H9 (cell line): ENCODE results near the gene LHFPL2. TPM values are rescaled to one million over a fixed set of nuclear protein-coding genes. Genes with fewer than 3 reads are reported as not detected.

Source experiments
- DNase-seq: peaks from one replicate; pipeline ENCODE4 v3.0.0-alpha.2; 2017
- H2AFZ ChIP-seq: one replicate; pipeline ENCODE4 v1.6.1; 2013; ENCODE audit warnings: mild to moderate bottlenecking, low read length, control low read depth, moderate library complexity
- H2AK5ac ChIP-seq: 2 replicates; pipeline ENCODE4 v1.6.1; 2013; ENCODE audit warnings: low read length, control low read depth, mixed read lengths; ENCODE audit not compliant: insufficient read length
- H2BK120ac ChIP-seq: one replicate; pipeline ENCODE4 v1.6.1; 2013; ENCODE audit warnings: low read depth, mild to moderate bottlenecking, low read length, control low read depth, inconsistent platforms; ENCODE audit not compliant: poor library complexity, severe bottlenecking
- H2BK12ac ChIP-seq: 2 replicates; pipeline ENCODE4 v1.6.1; 2013; ENCODE audit warnings: low read length, control low read depth, mixed read lengths, low read depth; ENCODE audit not compliant: insufficient read length
- H2BK15ac ChIP-seq: 2 replicates; pipeline ENCODE4 v1.6.1; 2013; ENCODE audit warnings: low read depth, low read length, control low read depth
- H2BK20ac ChIP-seq: one replicate; pipeline ENCODE4 v1.6.1; 2013; ENCODE audit warnings: low read depth, mild to moderate bottlenecking, low read length, control low read depth, inconsistent platforms; ENCODE audit not compliant: poor library complexity, severe bottlenecking
- H2BK5ac ChIP-seq: 2 replicates; pipeline ENCODE4 v1.6.1; 2013; ENCODE audit warnings: low read length, control low read depth, mixed read lengths; ENCODE audit not compliant: insufficient read length
- H3K14ac ChIP-seq: 2 replicates; pipeline ENCODE4 v1.6.1; 2013; ENCODE audit warnings: low read length, control low read depth; ENCODE audit not compliant: insufficient read depth
- H3K18ac ChIP-seq: 2 replicates; pipeline ENCODE4 v1.6.1; 2013; ENCODE audit warnings: low read depth, mild to moderate bottlenecking, mixed read lengths, low read length, control low read depth; ENCODE audit not compliant: insufficient read length
- H3K23ac ChIP-seq: 2 replicates; pipeline ENCODE4 v1.6.1; 2013; ENCODE audit warnings: low read length, control low read depth, mixed read lengths, low read depth; ENCODE audit not compliant: insufficient read length
- H3K23me2 ChIP-seq: 2 replicates; pipeline ENCODE4 v1.6.1; 2013; ENCODE audit warnings: low read depth, mild to moderate bottlenecking, mixed read lengths, low read length, control low read depth; ENCODE audit not compliant: insufficient read length, poor library complexity, severe bottlenecking
- H3K27ac ChIP-seq: 2 replicates; pipeline ENCODE4 v1.5.1; 2013; ENCODE audit warnings: low read length, control low read depth, mixed read lengths, low read depth; ENCODE audit not compliant: insufficient read length
- H3K27me3 ChIP-seq: 2 replicates; pipeline ENCODE4 v1.6.1; 2013; ENCODE audit warnings: low read length, control low read depth, inconsistent platforms; ENCODE audit not compliant: insufficient read depth
- H3K4ac ChIP-seq: 2 replicates; pipeline ENCODE4 v1.6.1; 2013; ENCODE audit warnings: low read depth, mild to moderate bottlenecking, control low read depth, inconsistent platforms, low read length, moderate library complexity
- H3K4me1 ChIP-seq: 2 replicates; pipeline ENCODE4 v1.6.1; 2013; ENCODE audit warnings: low read length, control low read depth, inconsistent platforms; ENCODE audit not compliant: insufficient read depth
- H3K4me2 ChIP-seq: 2 replicates; pipeline ENCODE4 v1.6.1; 2013; ENCODE audit warnings: low read length, control low read depth, mixed read lengths; ENCODE audit not compliant: insufficient read length, insufficient read depth
- H3K56ac ChIP-seq: 2 replicates; pipeline ENCODE4 v1.6.1; 2013; ENCODE audit warnings: low read depth, mild to moderate bottlenecking, mixed read lengths, low read length, control low read depth; ENCODE audit not compliant: insufficient read length
- H3K79me1 ChIP-seq: 2 replicates; pipeline ENCODE4 v1.6.1; 2013; ENCODE audit warnings: low read depth, mild to moderate bottlenecking, moderate library complexity, low read length, control low read depth, inconsistent platforms; ENCODE audit not compliant: insufficient read depth, poor library complexity, severe bottlenecking
- H3K79me2 ChIP-seq: 2 replicates; pipeline ENCODE4 v1.6.1; 2013; ENCODE audit warnings: low read length, control low read depth, inconsistent platforms; ENCODE audit not compliant: insufficient read depth
- H3K9ac ChIP-seq: 2 replicates; pipeline ENCODE4 v1.6.1; 2013; ENCODE audit warnings: low read length, control low read depth, mixed read lengths; ENCODE audit not compliant: insufficient read length; ENCODE audit errors: extremely low read depth
- H3K9me3 ChIP-seq: one replicate; pipeline ENCODE4 v1.6.1; 2013; ENCODE audit warnings: low read depth, low read length, inconsistent platforms; ENCODE audit not compliant: control insufficient read depth
- H3T11ph ChIP-seq: one replicate; pipeline ENCODE4 v1.6.1; 2013; ENCODE audit warnings: mild to moderate bottlenecking, low read length, control low read depth, inconsistent platforms
- H4K20me1 ChIP-seq: one replicate; pipeline ENCODE4 v1.6.1; 2013; ENCODE audit not compliant: control insufficient read depth, insufficient read length, insufficient read depth
- H4K5ac ChIP-seq: 2 replicates; pipeline ENCODE4 v1.6.1; 2013; ENCODE audit warnings: low read depth, mild to moderate bottlenecking, mixed read lengths, low read length, control low read depth; ENCODE audit not compliant: insufficient read length
- H4K8ac ChIP-seq: replicated peaks from 2 replicates; pipeline ENCODE4 v1.6.1; 2013; ENCODE audit warnings: low read length, control low read depth, mixed read lengths, low read depth; ENCODE audit not compliant: insufficient read length
- H4K91ac ChIP-seq: 2 replicates; pipeline ENCODE4 v1.6.1; 2013; ENCODE audit warnings: low read depth, mild to moderate bottlenecking, moderate library complexity, mixed read lengths, low read length, control low read depth; ENCODE audit not compliant: insufficient read length
- H3K27ac Mint-ChIP-seq, 3 experiments: 2 replicates in 2 of 3; 3 replicates in 1 of 3; pipeline ENCODE4 v1.8.0; 2020 to 2021; ENCODE audit warnings: mixed read lengths in 3 of 3, mild to moderate bottlenecking in 1 of 3, moderate library complexity in 1 of 3
- H3K27me3 Mint-ChIP-seq: 2 replicates; pipeline ENCODE4 v1.8.0; 2021; ENCODE audit warnings: low read depth, mild to moderate bottlenecking, moderate library complexity, mixed read lengths
- H3K36me3 Mint-ChIP-seq, 3 experiments: 2 replicates in 2 of 3; 3 replicates in 1 of 3; pipeline ENCODE4 v1.8.0; 2020 to 2021; ENCODE audit warnings: low read depth in 3 of 3, mixed read lengths in 3 of 3; ENCODE audit not compliant: insufficient read depth in 1 of 3
- H3K4me1 Mint-ChIP-seq, 2 experiments: 2 replicates each; pipeline ENCODE4 v1.8.0; 2020; ENCODE audit warnings: mixed read lengths in 2 of 2
- H3K4me3 Mint-ChIP-seq, 2 experiments: 2 replicates in 1 of 2; 3 replicates in 1 of 2; pipeline ENCODE4 v1.8.0; 2020 to 2021; ENCODE audit warnings: mild to moderate bottlenecking in 2 of 2, mixed read lengths in 2 of 2, moderate library complexity in 1 of 2
- H3K9me3 Mint-ChIP-seq, 2 experiments: 2 replicates in 1 of 2; 3 replicates in 1 of 2; pipeline ENCODE4 v1.8.0; 2020; ENCODE audit warnings: mild to moderate bottlenecking in 2 of 2, mixed read lengths in 2 of 2, moderate library complexity in 1 of 2
- WGBS: extraction: QIAGEN DNeasy Blood & Tissue Kit; methylation state at CpG from one replicate; pipeline ENCODE4 v1.1.7; 2013; ENCODE audit warnings: missing lambda C conversion rate, low lambda C conversion rate, mixed read lengths; ENCODE audit not compliant: insufficient read length; ENCODE audit errors: extremely low coverage; 5-methylcytosine and 5-hydroxymethylcytosine counted together
- total RNA-seq: library from RNA; stranded (reverse); gene quantifications from 2 replicates; pipeline ENCODE4 v1.2.1, GENCODE V29; 2021
- TF ChIP-seq, protein P1 (sequence below): fragments of 200-600 bp; sonication (generic); conservative IDR thresholded peaks from 3 replicates; pipeline ENCODE4 v1.8.0; 2021; ENCODE audit warnings: antibody characterized with exemption, mild to moderate bottlenecking

The LHFPL2 gene
- total RNA-seq, 1 experiment from 2014 or later, result 26.3 TPM

DNA sequence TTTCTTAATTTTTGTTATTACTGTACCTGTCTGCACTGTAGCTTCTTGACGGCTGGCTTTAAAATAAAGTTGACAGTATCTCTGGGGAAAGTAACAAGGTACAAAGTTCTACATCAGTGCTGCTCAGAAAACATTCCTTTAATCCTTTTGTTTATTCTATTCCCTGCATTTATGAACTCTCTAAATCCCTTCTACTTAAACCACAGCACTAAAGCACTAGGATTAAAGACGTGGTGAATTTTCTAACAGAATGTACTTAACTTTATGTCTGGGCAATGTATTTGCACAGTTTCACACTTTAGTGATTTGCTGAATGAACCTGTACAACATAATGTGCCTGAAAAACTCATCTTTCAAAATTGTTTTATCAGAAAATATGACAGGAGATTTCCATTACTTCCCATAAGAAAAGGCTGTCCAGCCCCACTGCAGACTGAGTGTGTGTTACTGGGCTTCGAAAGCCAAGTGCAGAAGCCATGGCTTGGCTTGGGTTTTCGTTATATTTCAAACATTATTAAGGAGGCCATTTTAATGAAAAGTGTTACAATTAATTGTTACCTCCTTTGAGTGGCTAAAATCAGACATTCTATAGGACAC is 43.8 kb downstream of the LHFPL2 start:
- peaks cover 4% of the 10 kb centered on the region; the same call in 1 of the 2 replicates for H3K4me1 ChIP-seq
- no peak overlapping the region for H4K8ac ChIP-seq
- Mint-ChIP-seq H3K4me1 (peaks cover 2 to 3% of the 10 kb centered on the region in 2 experiments; a peak in 3 of 4 replicates), H3K36me3 (peaks cover 6 to 16% (median 14%) of the 10 kb centered on the region in 3 experiments), H3K9me3 (no peaks in the 10 kb centered on the region), H3K27ac (no peak overlapping the region), H3K4me3 (no peak overlapping the region), H3K27me3 (no peaks in the 10 kb centered on the region)
- H2BK120ac ChIP-seq, result no peak overlapping the region
- no peak overlapping the region for H2AFZ ChIP-seq
- H3K79me1 ChIP-seq, result peaks cover 3% of the 10 kb centered on the region
- no peak overlapping the region for H2AK5ac ChIP-seq
- H2BK12ac ChIP-seq, result no peak overlapping the region
- H3K27me3 ChIP-seq, result no peaks in the 10 kb centered on the region
- no peak overlapping the region for H3K56ac ChIP-seq
- no peak overlapping the region for H3K27ac ChIP-seq
- WGBS, result no CpG with 5 or more reads among the region's 4 CpGs
- no peak overlapping the region for H3T11ph ChIP-seq
- DNase-seq, result no peak
- H3K23ac ChIP-seq, result no peak overlapping the region
- H2BK15ac ChIP-seq, result no peak overlapping the region
- H3K79me2 ChIP-seq, result 0 out of 2 replicates have a peak, but pooled peaks cover 2% of the 10 kb centered on the region
- no peak overlapping the region for H3K9ac ChIP-seq
- TF ChIP-seq, protein P1, sequence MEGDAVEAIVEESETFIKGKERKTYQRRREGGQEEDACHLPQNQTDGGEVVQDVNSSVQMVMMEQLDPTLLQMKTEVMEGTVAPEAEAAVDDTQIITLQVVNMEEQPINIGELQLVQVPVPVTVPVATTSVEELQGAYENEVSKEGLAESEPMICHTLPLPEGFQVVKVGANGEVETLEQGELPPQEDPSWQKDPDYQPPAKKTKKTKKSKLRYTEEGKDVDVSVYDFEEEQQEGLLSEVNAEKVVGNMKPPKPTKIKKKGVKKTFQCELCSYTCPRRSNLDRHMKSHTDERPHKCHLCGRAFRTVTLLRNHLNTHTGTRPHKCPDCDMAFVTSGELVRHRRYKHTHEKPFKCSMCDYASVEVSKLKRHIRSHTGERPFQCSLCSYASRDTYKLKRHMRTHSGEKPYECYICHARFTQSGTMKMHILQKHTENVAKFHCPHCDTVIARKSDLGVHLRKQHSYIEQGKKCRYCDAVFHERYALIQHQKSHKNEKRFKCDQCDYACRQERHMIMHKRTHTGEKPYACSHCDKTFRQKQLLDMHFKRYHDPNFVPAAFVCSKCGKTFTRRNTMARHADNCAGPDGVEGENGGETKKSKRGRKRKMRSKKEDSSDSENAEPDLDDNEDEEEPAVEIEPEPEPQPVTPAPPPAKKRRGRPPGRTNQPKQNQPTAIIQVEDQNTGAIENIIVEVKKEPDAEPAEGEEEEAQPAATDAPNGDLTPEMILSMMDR, result no peak
- no peak overlapping the region for H4K91ac ChIP-seq
- H4K20me1 ChIP-seq, result no peaks in the 10 kb centered on the region
- H3K9me3 ChIP-seq, result no peaks in the 10 kb centered on the region
- H3K4me2 ChIP-seq, result no peak overlapping the region
- no peaks in the 10 kb centered on the region for H3K23me2 ChIP-seq
- H3K14ac ChIP-seq, result no peak overlapping the region
- no peak overlapping the region for H4K5ac ChIP-seq
- no peak overlapping the region for H3K18ac ChIP-seq
- no peak overlapping the region for H3K4ac ChIP-seq
- no peak overlapping the region for H2BK5ac ChIP-seq
- no peak overlapping the region for H2BK20ac ChIP-seq
